Measurements from ENCODE around the gene CREBRF. TPM values are rescaled to one million over a fixed set of nuclear protein-coding genes. Genes with fewer than 3 reads are reported as not detected.
A peak's percentile ranks its signal among the peaks of the same experiment; 100 is the strongest.

The CREBRF gene
- total and polyA plus RNA-seq, 2 donors (not counting 3 experiments of a cell fraction or from before 2014, with no cell fraction given): 2.7 to 8.8 TPM

- Histone ChIP-seq H3K79me2 (ENCODE audit: control insufficient read depth, insufficient read depth, low read length) (peaks cover 28% of the 10 kb centered on the region), H3K27ac (ENCODE audit: insufficient read depth, low read depth, low read length) (no peak overlapping the region), H3K4me2 (ENCODE audit: insufficient read depth, low read length) (no peak overlapping the region), H3K9ac (replicated peaks; ENCODE audit: extremely low read depth, insufficient read depth, low read length) (no peak overlapping the region), H3K4me3 (replicated peaks in 1 of 3; ENCODE audit: insufficient read depth in 1 of 3, low read depth in 1 of 3, low read length in 3 of 3) (no peak overlapping the region), H3K4me1 (ENCODE audit: control insufficient read depth, extremely low read depth, insufficient read depth, low read length) (peaks cover 11% of the 10 kb centered on the region), H3K36me3 (ENCODE audit: control insufficient read depth in 2 of 2, extremely low read depth in 1 of 2, insufficient read depth in 2 of 2, low read length in 2 of 2) (peaks cover 0 to 4% of the 10 kb centered on the region in 2 experiments), H3K9me1 (replicated peaks; ENCODE audit: control insufficient read depth, extremely low read depth, insufficient read depth, low read length) (no peaks in the 10 kb centered on the region), H3K9me3 (replicated peaks; ENCODE audit: control insufficient read depth, insufficient read depth, low read length) (no peaks in the 10 kb centered on the region), H4K20me1 (replicated peaks; ENCODE audit: control insufficient read depth, extremely low read depth, insufficient read depth, low read length) (no peaks in the 10 kb centered on the region), H3K27me3 (ENCODE audit: control insufficient read depth in 2 of 2, insufficient read depth in 2 of 2, low read length in 2 of 2) (no peaks in the 10 kb centered on the region), H2AFZ (ENCODE audit: low read depth, low read length) (no peak overlapping the region)
- no peak for DNase-seq (ENCODE audit: low read depth, low spot score)
- dilution Hi-C loops (cut with MboI; ENCODE audit: extremely low pct_ligation_motif_present, low sequenced_read_pairs) (no loop called here), intact Hi-C loops (cut with micrococcal nuclease) (no loop called here)
- CTCF ChIA-PET: no interaction called here
- TF ChIP-seq, protein P1, sequence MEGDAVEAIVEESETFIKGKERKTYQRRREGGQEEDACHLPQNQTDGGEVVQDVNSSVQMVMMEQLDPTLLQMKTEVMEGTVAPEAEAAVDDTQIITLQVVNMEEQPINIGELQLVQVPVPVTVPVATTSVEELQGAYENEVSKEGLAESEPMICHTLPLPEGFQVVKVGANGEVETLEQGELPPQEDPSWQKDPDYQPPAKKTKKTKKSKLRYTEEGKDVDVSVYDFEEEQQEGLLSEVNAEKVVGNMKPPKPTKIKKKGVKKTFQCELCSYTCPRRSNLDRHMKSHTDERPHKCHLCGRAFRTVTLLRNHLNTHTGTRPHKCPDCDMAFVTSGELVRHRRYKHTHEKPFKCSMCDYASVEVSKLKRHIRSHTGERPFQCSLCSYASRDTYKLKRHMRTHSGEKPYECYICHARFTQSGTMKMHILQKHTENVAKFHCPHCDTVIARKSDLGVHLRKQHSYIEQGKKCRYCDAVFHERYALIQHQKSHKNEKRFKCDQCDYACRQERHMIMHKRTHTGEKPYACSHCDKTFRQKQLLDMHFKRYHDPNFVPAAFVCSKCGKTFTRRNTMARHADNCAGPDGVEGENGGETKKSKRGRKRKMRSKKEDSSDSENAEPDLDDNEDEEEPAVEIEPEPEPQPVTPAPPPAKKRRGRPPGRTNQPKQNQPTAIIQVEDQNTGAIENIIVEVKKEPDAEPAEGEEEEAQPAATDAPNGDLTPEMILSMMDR (IDR thresholded peaks at IDR 0.05; ENCODE audit: extremely low read depth in 1 of 2, insufficient read depth in 1 of 2, low read depth in 1 of 2, low read length in 2 of 2): no peak
- TF ChIP-seq JUN (IDR thresholded peaks at IDR 0.05; ENCODE audit: borderline replicate concordance, insufficient read depth, insufficient read length, low read depth): no peak
- TF ChIP-seq, protein P2, sequence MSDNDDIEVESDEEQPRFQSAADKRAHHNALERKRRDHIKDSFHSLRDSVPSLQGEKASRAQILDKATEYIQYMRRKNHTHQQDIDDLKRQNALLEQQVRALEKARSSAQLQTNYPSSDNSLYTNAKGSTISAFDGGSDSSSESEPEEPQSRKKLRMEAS (IDR thresholded peaks at IDR 0.05; ENCODE audit: insufficient read depth, insufficient read length): no peak
- no peak for TF ChIP-seq MYC (IDR thresholded peaks at IDR 0.05; ENCODE audit: low read depth, low read length)
- TF ChIP-seq POLR2A (IDR thresholded peaks at IDR 0.05; ENCODE audit: low read depth, low read length): no peak
- TF ChIP-seq EZH2 (IDR thresholded peaks at IDR 0.05; ENCODE audit: borderline replicate concordance, low read depth, low read length, severe bottlenecking): no peak
- no peak for TF ChIP-seq FOS (IDR thresholded peaks at IDR 0.05; ENCODE audit: borderline replicate concordance, insufficient read depth, low read length)
- no peak for TF ChIP-seq POLR2AphosphoS5 (IDR thresholded peaks at IDR 0.05; ENCODE audit: insufficient read depth, low read depth, low read length)
- no peak for TF ChIP-seq GATA2 (IDR thresholded peaks at IDR 0.05; ENCODE audit: insufficient read depth, insufficient read length, low read depth, low read length)
- POLR2A ChIA-PET: no interaction called here
- BruUV-seq (replicated peaks): TSS peak; percentile 7
- no peak for FAIRE-seq
Measured at GRCh38 chr5:173020643-173021042, 35.5 kb upstream of the CREBRF start.
